Fibroblast of lung (primary cell): ENCODE results near the gene CMTM7. TPM values are rescaled to one million over a fixed set of nuclear protein-coding genes. Genes with fewer than 3 reads are reported as not detected.

Experiments used
- DNase-seq, 2 donors: peaks; one replicate each; pipeline versions ENCODE4 v3.0.0 to v3.0.0-alpha.2; 2010; ENCODE audit warnings: low read depth in 2 of 2
- H2AFZ ChIP-seq: 2 replicates; pipeline ENCODE4 v1.5.1; 2012; ENCODE audit warnings: low read length, control low read depth, inconsistent platforms
- H3K27ac ChIP-seq: 2 replicates; pipeline ENCODE4 v1.5.1; 2011; ENCODE audit warnings: low read length, control low read depth; ENCODE audit not compliant: insufficient read depth
- H3K27me3 ChIP-seq: 2 replicates; pipeline ENCODE4 v1.5.1; 2011; ENCODE audit warnings: mild to moderate bottlenecking, low read length; ENCODE audit not compliant: control insufficient read depth, insufficient read depth
- H3K36me3 ChIP-seq: 2 replicates; pipeline ENCODE4 v1.5.1; 2011; ENCODE audit warnings: low read length; ENCODE audit not compliant: control insufficient read depth, insufficient read depth
- H3K4me1 ChIP-seq: 2 replicates; pipeline ENCODE4 v1.5.1; 2011; ENCODE audit warnings: low read length; ENCODE audit not compliant: control insufficient read depth, insufficient read depth; ENCODE audit errors: extremely low read depth
- H3K4me2 ChIP-seq: 2 replicates; pipeline ENCODE4 v1.5.1; 2011; ENCODE audit warnings: low read length, control low read depth; ENCODE audit not compliant: insufficient read depth; ENCODE audit errors: extremely low read depth
- H3K4me3 ChIP-seq, 4 experiments: fragments of 200-600 bp in 1 of 4; sonication (generic) in 1 of 4; replicated peaks in 1 of 4; 2 replicates each; pipeline ENCODE4 v1.5.1; 2011 to 2016; ENCODE audit warnings: low read length in 4 of 4, low read depth in 3 of 4, mild to moderate bottlenecking in 3 of 4, control low read depth in 2 of 4, inconsistent platforms in 1 of 4, mixed read lengths in 1 of 4; ENCODE audit not compliant: insufficient read depth in 1 of 4; ENCODE audit errors: control extremely low read depth in 1 of 4
- H3K79me2 ChIP-seq: 2 replicates; pipeline ENCODE4 v1.5.1; 2012; ENCODE audit warnings: mild to moderate bottlenecking, low read length, inconsistent platforms; ENCODE audit not compliant: control insufficient read depth, insufficient read depth
- H3K9ac ChIP-seq: 2 replicates; pipeline ENCODE4 v1.5.1; 2011; ENCODE audit warnings: mild to moderate bottlenecking, low read length, control low read depth; ENCODE audit not compliant: insufficient read depth
- H3K9me3 ChIP-seq: 2 replicates; pipeline ENCODE4 v1.5.1; 2012; ENCODE audit warnings: low read depth, low read length; ENCODE audit not compliant: control insufficient read depth, insufficient read depth
- H4K20me1 ChIP-seq: 2 replicates; pipeline ENCODE4 v1.5.1; 2011; ENCODE audit warnings: low read length; ENCODE audit not compliant: control insufficient read depth, insufficient read depth; ENCODE audit errors: extremely low read depth
- CTCF ChIP-seq, 2 donors: IDR thresholded peaks in 1 of 2; conservative IDR thresholded peaks in 1 of 2; 1 replicate in 1 of 2; 2 replicates in 1 of 2; pipeline ENCODE4 v1.5.1; 2011 to 2012; ENCODE audit warnings: low read length in 2 of 2, control low read depth in 1 of 2, inconsistent platforms in 1 of 2, low read depth in 1 of 2, mild to moderate bottlenecking in 1 of 2
- EZH2 ChIP-seq: IDR thresholded peaks from 2 replicates; pipeline ENCODE4 v1.5.1; 2012; ENCODE audit warnings: low read length, control low read depth, mild to moderate bottlenecking; ENCODE audit errors: missing control alignments
- polyA plus RNA-seq, 2 donors: library from polyadenylated mRNA; depleted of rRNA in 1 of 2; stranded (reverse) in 1 of 2; unstranded in 1 of 2; fragments of >200 nt; gene quantifications; 2 replicates each; pipeline ENCODE4 v1.2.1, GENCODE V29; 2011 to 2012; ENCODE audit warnings: missing spikeins in 1 of 2
- total RNA-seq: library from RNA; depleted of rRNA; stranded (reverse); fragments of >200 nt; gene quantifications from 2 replicates; pipeline ENCODE4 v1.2.1, GENCODE V29; 2014

The CMTM7 gene
- total and polyA plus RNA-seq, 2 donors (not counting 1 experiment from before 2014, with no cell fraction given) = 3.5 to 9.3 TPM

- H4K20me1 ChIP-seq = no peaks in the 10 kb centered on the region
- H3K27ac ChIP-seq = no peak overlapping the region
- no peak overlapping the region for H3K4me3 ChIP-seq
- no peak overlapping the region for H2AFZ ChIP-seq
- no peak overlapping the region for H3K9ac ChIP-seq
- no peak for DNase-seq
- no peak for TF ChIP-seq EZH2
- TF ChIP-seq CTCF (conservative IDR thresholded peaks at IDR 0.05 in 1 of 2, IDR thresholded peaks at IDR 0.05 in 1 of 2; ENCODE audit: low read depth in 1 of 2, low read length in 2 of 2) = no peak
- H3K36me3 ChIP-seq = no peaks in the 10 kb centered on the region
- no peaks in the 10 kb centered on the region for H3K9me3 ChIP-seq
- H3K79me2 ChIP-seq = no peaks in the 10 kb centered on the region
- no peak overlapping the region for H3K4me2 ChIP-seq
- peaks cover 5% of the 10 kb centered on the region for H3K27me3 ChIP-seq
- no peaks in the 10 kb centered on the region for H3K4me1 ChIP-seq
Observed at GRCh38 chr3:32360493-32360827, 31.2 kb upstream of the CMTM7 start.

GRCh38 chr3:32366638-32367397, 24.8 kb upstream of the CMTM7 start:
- H3K9me3 ChIP-seq = no peaks in the 10 kb centered on the region
- H3K4me3 ChIP-seq = no peak overlapping the region
- peak; percentile 33 to 35 for DNase-seq
- no peak overlapping the region for H3K27ac ChIP-seq
- TF ChIP-seq EZH2 (no peak), CTCF (conservative IDR thresholded peaks at IDR 0.05 in 1 of 2, IDR thresholded peaks at IDR 0.05 in 1 of 2; ENCODE audit: low read depth in 1 of 2, low read length in 2 of 2) (no peak)
- no peaks in the 10 kb centered on the region for H4K20me1 ChIP-seq
- H3K9ac ChIP-seq = no peak overlapping the region
- H2AFZ ChIP-seq = no peak overlapping the region
- no peaks in the 10 kb centered on the region for H3K36me3 ChIP-seq
- H3K79me2 ChIP-seq = no peaks in the 10 kb centered on the region
- H3K4me2 ChIP-seq = no peak overlapping the region
- peaks cover 2% of the 10 kb centered on the region for H3K27me3 ChIP-seq
- no peaks in the 10 kb centered on the region for H3K4me1 ChIP-seq

GRCh38 chr3:32367442-32367841, 24.2 kb upstream of the CMTM7 start:
- H3K9me3 ChIP-seq = no peaks in the 10 kb centered on the region
- H4K20me1 ChIP-seq = no peaks in the 10 kb centered on the region
- TF ChIP-seq EZH2 = no peak
- no peak for TF ChIP-seq CTCF (conservative IDR thresholded peaks at IDR 0.05 in 1 of 2, IDR thresholded peaks at IDR 0.05 in 1 of 2; ENCODE audit: low read depth in 1 of 2, low read length in 2 of 2)
- H3K79me2 ChIP-seq = no peaks in the 10 kb centered on the region
- no peaks in the 10 kb centered on the region for H3K36me3 ChIP-seq
- no peaks in the 10 kb centered on the region for H3K4me1 ChIP-seq
- H3K27ac ChIP-seq = no peak overlapping the region
- H3K9ac ChIP-seq = no peak overlapping the region
- H3K4me2 ChIP-seq = no peak overlapping the region
- H3K27me3 ChIP-seq = peaks cover 2% of the 10 kb centered on the region
- no peak overlapping the region for H3K4me3 ChIP-seq
- DNase-seq = no peak
- no peak overlapping the region for H2AFZ ChIP-seq
